Astrocyte of the cerebellum (primary cell): ENCODE results near the gene C16orf74.

Experiments used
- DNase-seq: peaks from one replicate; pipeline ENCODE4 v3.0.0-alpha.2; 2011; ENCODE audit warnings: low read depth
- H3K4me3 ChIP-seq: 2 replicates; pipeline ENCODE4 v1.5.1; 2011; ENCODE audit warnings: mild to moderate bottlenecking, low read depth, low read length, moderate library complexity
- CTCF ChIP-seq: IDR thresholded peaks from 2 replicates; pipeline ENCODE4 v1.5.1; 2012; ENCODE audit warnings: low read length, low read depth, moderate library complexity, mild to moderate bottlenecking; ENCODE audit errors: missing control alignments
- in situ Hi-C: cut with HindIII; loops from 2 replicates; pipeline ENCODE4 v1.10.0; 2017; ENCODE audit warnings: low sequenced_read_pairs

C16orf74 gene

GRCh38 chr16:85759631-85760419 lies 8.9 kb upstream of the C16orf74 start:
- no peak for DNase-seq
- peak; percentile 25 for TF ChIP-seq CTCF
- in situ Hi-C loops, result no loop called here
- H3K4me3 ChIP-seq, result no peak overlapping the region

- in situ Hi-C loops, result no loop called here
- no peak overlapping the region for H3K4me3 ChIP-seq
- DNase-seq, result no peak
- no peak for TF ChIP-seq CTCF
Measured at GRCh38 chr16:85759136-85759535, 8.2 kb upstream of the C16orf74 start.

GRCh38 chr16:85757341-85757822 lies 6.5 kb upstream of the C16orf74 start:
- peak; percentile 91 for DNase-seq
- in situ Hi-C loops, result no loop called here
- H3K4me3 ChIP-seq, result no peak overlapping the region
- TF ChIP-seq CTCF, result no peak

GRCh38 chr16:85755929-85756768 lies 5.3 kb upstream of the C16orf74 start:
- no peak overlapping the region for H3K4me3 ChIP-seq
- TF ChIP-seq CTCF, result no peak
- in situ Hi-C loops, result no loop called here
- DNase-seq, result peak; percentile 77

GRCh38 chr16:85754413-85754812 lies 3.5 kb upstream of the C16orf74 start:
- no peak for DNase-seq
- H3K4me3 ChIP-seq, result no peak overlapping the region
- TF ChIP-seq CTCF, result no peak
- in situ Hi-C loops, result no loop called here

- DNase-seq, result no peak
- no peak overlapping the region for H3K4me3 ChIP-seq
- no peak for TF ChIP-seq CTCF
- in situ Hi-C loops, result no loop called here
Measured at GRCh38 chr16:85753976-85754375, 3.1 kb upstream of the C16orf74 start.
